Measurements from ENCODE around the gene USP24. TPM values are rescaled to one million over a fixed set of nuclear protein-coding genes. Genes with fewer than 3 reads are reported as not detected.

The USP24 gene
- polyA plus RNA-seq (2011; rRNA removed) (18.3 and 20.9 TPM in 2 replicates), polyA minus RNA-seq (2011; rRNA and poly(A)+ RNA removed) (40.9 and 54.9 TPM in 2 replicates)

- Histone ChIP-seq H3K9me3 (ENCODE audit: control insufficient read depth, insufficient read depth, low read length) (no peaks in the 10 kb centered on the region), H3K27me3 (ENCODE audit: control insufficient read depth, insufficient read depth, low read length) (no peaks in the 10 kb centered on the region), H3K27ac (ENCODE audit: low read depth, low read length) (peak within 1 kb of the TSS; percentile 77), H3K4me3 (ENCODE audit: low read depth, low read length) (peak within 1 kb of the TSS; percentile 78)
- TF ChIP-seq CTCF (IDR thresholded peaks at IDR 0.05; ENCODE audit: low read depth, low read length) = no peak
- ChIA-PET POLR2A (interaction anchor here (1.0 kb wide), 2 partner anchors 10 to 123 kb away, joined by 3 read pairs; no protein-coding TSS in a partner anchor), CTCF (no interaction called here)
- no peak for DNase-seq (ENCODE audit: low read depth, low spot score)
These were observed at the start of gene USP24 for GRCh38 chr1:55215194-55216021. USP24 (minus strand) TSS chr1:55215364; CDS start chr1:55215113, 251 bp downstream.

- CTCF ChIA-PET = no interaction called here
These were observed 47.7 kb upstream of the USP24 start for GRCh38 chr1:55262822-55263221.

GRCh38 chr1:55259911-55260609 is 44.9 kb upstream of the USP24 start:
- ChIA-PET POLR2A (no interaction called here), CTCF (interaction anchor here (0.7 kb wide), 1 partner anchor 181 kb away, joined by 5 read pairs; no protein-coding TSS in a partner anchor)
- H3K27me3 ChIP-seq (ENCODE audit: control insufficient read depth, insufficient read depth, low read length) = peaks cover 2% of the 10 kb centered on the region
- no peak for DNase-seq (ENCODE audit: low read depth, low spot score)
- no peaks in the 10 kb centered on the region for H3K9me3 ChIP-seq (ENCODE audit: control insufficient read depth, insufficient read depth, low read length)
- H3K4me3 ChIP-seq (ENCODE audit: low read depth, low read length) = no peak overlapping the region
- no peak for TF ChIP-seq CTCF (IDR thresholded peaks at IDR 0.05; ENCODE audit: low read depth, low read length)
- no peak overlapping the region for H3K27ac ChIP-seq (ENCODE audit: low read depth, low read length)

More at GRCh38 chr1:55262822-55263221, 47.7 kb upstream of the USP24 start:
- Histone ChIP-seq H3K27ac (ENCODE audit: low read depth, low read length) (no peak overlapping the region), H3K27me3 (ENCODE audit: control insufficient read depth, insufficient read depth, low read length) (peaks cover 2% of the 10 kb centered on the region), H3K9me3 (ENCODE audit: control insufficient read depth, insufficient read depth, low read length) (no peaks in the 10 kb centered on the region), H3K4me3 (ENCODE audit: low read depth, low read length) (no peak overlapping the region)
- TF ChIP-seq CTCF (IDR thresholded peaks at IDR 0.05; ENCODE audit: low read depth, low read length) = no peak
- no peak for DNase-seq (ENCODE audit: low read depth, low spot score)
- POLR2A ChIA-PET = no interaction called here

GRCh38 chr1:55257958-55258357 is 42.8 kb upstream of the USP24 start:
- no peak overlapping the region for H3K4me3 ChIP-seq (ENCODE audit: low read depth, low read length)
- ChIA-PET CTCF (no interaction called here), POLR2A (no interaction called here)
- H3K9me3 ChIP-seq (ENCODE audit: control insufficient read depth, insufficient read depth, low read length) = no peaks in the 10 kb centered on the region
- TF ChIP-seq CTCF (IDR thresholded peaks at IDR 0.05; ENCODE audit: low read depth, low read length) = no peak
- H3K27me3 ChIP-seq (ENCODE audit: control insufficient read depth, insufficient read depth, low read length) = peaks cover 2% of the 10 kb centered on the region
- no peak overlapping the region for H3K27ac ChIP-seq (ENCODE audit: low read depth, low read length)
- DNase-seq (ENCODE audit: low read depth, low spot score) = no peak

- ChIA-PET POLR2A (no interaction called here), CTCF (interaction anchor here (1.3 kb wide), 1 partner anchor 82 kb away, joined by 4 read pairs; no protein-coding TSS in a partner anchor)
- peaks cover 2% of the 10 kb centered on the region for H3K27me3 ChIP-seq (ENCODE audit: control insufficient read depth, insufficient read depth, low read length)
- no peak for DNase-seq (ENCODE audit: low read depth, low spot score)
- no peak overlapping the region for H3K27ac ChIP-seq (ENCODE audit: low read depth, low read length)
- no peak overlapping the region for H3K4me3 ChIP-seq (ENCODE audit: low read depth, low read length)
- no peaks in the 10 kb centered on the region for H3K9me3 ChIP-seq (ENCODE audit: control insufficient read depth, insufficient read depth, low read length)
- TF ChIP-seq CTCF (IDR thresholded peaks at IDR 0.05; ENCODE audit: low read depth, low read length) = no peak
These were observed 40.7 kb upstream of the USP24 start for GRCh38 chr1:55255901-55256300.
